DND-41 (cell line): ENCODE results near the gene DLG1.

ENCODE experiments used
- EZH2 ChIP-seq: IDR thresholded peaks from 3 replicates; pipeline ENCODE4 v1.6.1; 2012; ENCODE audit warnings: borderline replicate concordance, low read depth, mild to moderate bottlenecking, moderate library complexity, low read length, inconsistent platforms; ENCODE audit not compliant: severe bottlenecking
- TF ChIP-seq, protein P1 (sequence below): IDR thresholded peaks from 2 replicates; pipeline ENCODE4 v1.5.1; 2012; ENCODE audit warnings: borderline replicate concordance, low read length, moderate library complexity, mild to moderate bottlenecking; ENCODE audit not compliant: poor library complexity, severe bottlenecking; ENCODE audit errors: extremely low read depth

DNA sequence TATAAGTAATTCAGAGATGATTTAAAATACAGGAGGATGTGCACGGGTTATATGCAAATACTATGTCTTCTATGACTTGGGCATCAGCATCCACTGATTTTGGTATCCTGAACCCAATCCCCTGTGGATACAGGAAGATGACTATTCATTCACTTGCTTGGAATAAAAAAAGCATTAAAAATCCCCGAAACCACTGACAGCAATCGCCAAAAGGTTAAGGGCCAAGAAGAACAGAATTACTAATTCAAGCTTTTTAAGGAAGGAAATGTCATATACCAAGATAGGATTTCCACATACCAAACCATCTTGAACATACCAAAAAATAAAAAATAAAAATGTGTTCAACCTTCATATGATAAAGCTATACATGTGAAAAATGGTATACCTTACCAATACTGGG, 93.7 kb downstream of the DLG1 start:
- TF ChIP-seq, protein P1, sequence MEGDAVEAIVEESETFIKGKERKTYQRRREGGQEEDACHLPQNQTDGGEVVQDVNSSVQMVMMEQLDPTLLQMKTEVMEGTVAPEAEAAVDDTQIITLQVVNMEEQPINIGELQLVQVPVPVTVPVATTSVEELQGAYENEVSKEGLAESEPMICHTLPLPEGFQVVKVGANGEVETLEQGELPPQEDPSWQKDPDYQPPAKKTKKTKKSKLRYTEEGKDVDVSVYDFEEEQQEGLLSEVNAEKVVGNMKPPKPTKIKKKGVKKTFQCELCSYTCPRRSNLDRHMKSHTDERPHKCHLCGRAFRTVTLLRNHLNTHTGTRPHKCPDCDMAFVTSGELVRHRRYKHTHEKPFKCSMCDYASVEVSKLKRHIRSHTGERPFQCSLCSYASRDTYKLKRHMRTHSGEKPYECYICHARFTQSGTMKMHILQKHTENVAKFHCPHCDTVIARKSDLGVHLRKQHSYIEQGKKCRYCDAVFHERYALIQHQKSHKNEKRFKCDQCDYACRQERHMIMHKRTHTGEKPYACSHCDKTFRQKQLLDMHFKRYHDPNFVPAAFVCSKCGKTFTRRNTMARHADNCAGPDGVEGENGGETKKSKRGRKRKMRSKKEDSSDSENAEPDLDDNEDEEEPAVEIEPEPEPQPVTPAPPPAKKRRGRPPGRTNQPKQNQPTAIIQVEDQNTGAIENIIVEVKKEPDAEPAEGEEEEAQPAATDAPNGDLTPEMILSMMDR: no peak
- TF ChIP-seq EZH2: no peak
